Muscle of leg (tissue), 11 donors: ENCODE results near the gene TEX2. TPM values are rescaled to one million over a fixed set of nuclear protein-coding genes. Genes with fewer than 3 reads are reported as not detected.

Experiments
- DNase-seq: peaks from one replicate; pipeline ENCODE4 v3.0.0; 2013
- H3K27ac ChIP-seq: one replicate; pipeline ENCODE4 v1.5.1; 2013; ENCODE audit warnings: mild to moderate bottlenecking, low read length, control low read depth
- H3K27me3 ChIP-seq: one replicate; pipeline ENCODE4 v1.6.1; 2013; ENCODE audit warnings: low read length; ENCODE audit not compliant: control insufficient read depth, insufficient read depth
- H3K36me3 ChIP-seq: one replicate; pipeline ENCODE4 v1.6.1; 2013; ENCODE audit warnings: low read length; ENCODE audit not compliant: control insufficient read depth, insufficient read depth
- H3K4me1 ChIP-seq: one replicate; pipeline ENCODE4 v1.6.1; 2013; ENCODE audit warnings: low read length; ENCODE audit not compliant: control insufficient read depth, insufficient read depth
- H3K4me3 ChIP-seq: one replicate; pipeline ENCODE4 v1.5.1; 2013; ENCODE audit warnings: low read length, control low read depth
- H3K9me3 ChIP-seq: replicated peaks from 2 replicates; pipeline ENCODE4 v1.6.1; 2013; ENCODE audit warnings: low read depth, low read length; ENCODE audit not compliant: control insufficient read depth
- WGBS: methylation state at CpG from one replicate; pipeline ENCODE4 v1.1.5; 2013; ENCODE audit warnings: missing lambda C conversion rate; ENCODE audit not compliant: insufficient coverage; 5-methylcytosine and 5-hydroxymethylcytosine counted together
- polyA plus RNA-seq, 8 donors: library from polyadenylated mRNA; unstranded; fragments of 120-200 nt; gene quantifications; one replicate each; pipeline versions ENCODE4 v1.2.1 to v1.2.3, GENCODE V29; 2013; ENCODE audit warnings: inconsistent platforms in 1 of 8, low replicate concordance in 1 of 8; ENCODE audit not compliant: insufficient read length in 8 of 8, insufficient read depth in 1 of 8
- total RNA-seq: library from RNA; stranded (reverse); fragments of 120-200 nt; gene quantifications from one replicate; pipeline ENCODE4 v1.2.4, GENCODE V29; 2013

The TEX2 gene
- total and polyA plus RNA-seq, 9 donors = 16.1 to 22.5 (median 19.1) TPM

GRCh38 chr17:64131606-64132270, 131.3 kb downstream of the TEX2 start:
- H3K4me1 ChIP-seq = peaks cover 15% of the 10 kb centered on the region
- H3K36me3 ChIP-seq = no peaks in the 10 kb centered on the region
- no peak overlapping the region for H3K4me3 ChIP-seq
- H3K9me3 ChIP-seq = no peaks in the 10 kb centered on the region
- DNase-seq = no peak
- 90% methylated on average over 1 of the region's 5 CpGs for WGBS
- no peaks in the 10 kb centered on the region for H3K27me3 ChIP-seq
- no peak overlapping the region for H3K27ac ChIP-seq

- Histone ChIP-seq H3K4me1 (peaks cover 15% of the 10 kb centered on the region), H3K4me3 (peak overlapping the region; percentile 63), H3K27ac (peak overlapping the region; percentile 87), H3K9me3 (no peaks in the 10 kb centered on the region), H3K36me3 (no peaks in the 10 kb centered on the region), H3K27me3 (no peaks in the 10 kb centered on the region)
- WGBS = 11% methylated on average over 22 of the region's 24 CpGs
- peak; percentile 67 for DNase-seq
Observed at GRCh38 chr17:64130559-64131001, 132.5 kb downstream of the TEX2 start.

GRCh38 chr17:64129765-64130558, 133.1 kb downstream of the TEX2 start, which contains the start of gene ERN1:
Gene ERN1 (minus strand): TSS chr17:64130144. CDS start chr17:64130029, 115 bp downstream.
- no peaks in the 10 kb centered on the region for H3K9me3 ChIP-seq
- peak within 1 kb of the TSS; percentile 63 for H3K4me3 ChIP-seq
- H3K27ac ChIP-seq = peak within 1 kb of the TSS; percentile 87
- under 1% methylated on average over 91 of the region's 98 CpGs for WGBS
- H3K4me1 ChIP-seq = peaks cover 15% of the 10 kb centered on the region
- no peaks in the 10 kb centered on the region for H3K36me3 ChIP-seq
- peak; percentile 97 for DNase-seq
- H3K27me3 ChIP-seq = no peaks in the 10 kb centered on the region

DNA sequence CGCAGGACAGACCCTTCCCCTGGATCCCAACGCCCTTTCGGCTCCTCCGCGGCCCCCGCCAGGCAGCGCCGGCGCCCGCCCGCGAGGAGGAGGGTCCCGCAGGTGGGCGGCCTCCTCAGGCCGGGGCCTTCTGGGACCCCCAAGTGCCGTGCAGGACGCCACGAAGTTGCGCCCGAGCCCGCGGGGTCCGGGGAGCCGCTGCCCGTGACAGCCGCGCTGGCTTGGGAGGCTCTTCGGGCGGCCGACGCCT, 133.6 kb downstream of the TEX2 start:
- Histone ChIP-seq H3K27me3 (no peaks in the 10 kb centered on the region), H3K36me3 (no peaks in the 10 kb centered on the region), H3K9me3 (no peaks in the 10 kb centered on the region), H3K27ac (peak overlapping the region; percentile 72), H3K4me3 (peak overlapping the region; percentile 62), H3K4me1 (peaks cover 15% of the 10 kb centered on the region)
- WGBS = under 1% methylated on average over 31 of the region's 31 CpGs
- DNase-seq = no peak

DNA sequence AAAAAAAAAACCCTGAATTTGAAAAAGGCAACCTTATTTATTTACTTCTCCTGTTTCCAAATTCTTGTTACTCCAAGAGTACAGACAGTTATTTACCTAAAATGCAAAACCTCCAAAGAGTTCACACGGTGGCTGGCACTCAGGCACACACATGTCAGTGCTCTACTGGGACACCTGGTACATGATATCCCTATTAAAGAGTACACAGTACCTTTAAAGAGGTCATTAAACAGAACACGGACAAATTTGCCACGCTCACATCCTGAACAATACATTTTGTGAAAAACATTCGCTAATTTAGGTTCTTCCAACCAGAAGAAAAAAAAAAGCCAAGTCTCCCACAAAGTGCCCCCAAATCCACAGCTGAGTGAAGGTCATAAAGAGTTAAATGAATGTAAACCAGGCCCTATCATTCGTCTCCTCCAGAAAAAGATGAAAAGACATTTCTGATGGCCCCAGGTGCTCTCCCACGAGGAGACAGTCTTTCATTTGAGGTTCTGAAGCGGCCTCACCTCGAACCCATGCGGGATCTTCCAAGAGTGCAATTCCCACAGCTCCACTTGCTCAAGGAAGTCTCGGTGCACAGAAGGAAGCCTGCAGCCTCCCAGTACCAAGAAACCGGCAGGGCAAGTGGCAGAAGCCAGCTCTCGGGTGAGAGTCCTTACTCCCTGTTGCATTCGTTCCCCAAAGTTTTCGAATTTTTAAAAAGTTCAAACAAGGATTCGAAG, 134.1 kb downstream of the TEX2 start:
- no peaks in the 10 kb centered on the region for H3K9me3 ChIP-seq
- no peaks in the 10 kb centered on the region for H3K36me3 ChIP-seq
- H3K27ac ChIP-seq = peak overlapping the region; percentile 72
- peaks cover 15% of the 10 kb centered on the region for H3K4me1 ChIP-seq
- peak overlapping the region; percentile 62 for H3K4me3 ChIP-seq
- 4% methylated on average over 7 of the region's 15 CpGs for WGBS
- peak; percentile 49 for DNase-seq
- H3K27me3 ChIP-seq = no peaks in the 10 kb centered on the region

DNA sequence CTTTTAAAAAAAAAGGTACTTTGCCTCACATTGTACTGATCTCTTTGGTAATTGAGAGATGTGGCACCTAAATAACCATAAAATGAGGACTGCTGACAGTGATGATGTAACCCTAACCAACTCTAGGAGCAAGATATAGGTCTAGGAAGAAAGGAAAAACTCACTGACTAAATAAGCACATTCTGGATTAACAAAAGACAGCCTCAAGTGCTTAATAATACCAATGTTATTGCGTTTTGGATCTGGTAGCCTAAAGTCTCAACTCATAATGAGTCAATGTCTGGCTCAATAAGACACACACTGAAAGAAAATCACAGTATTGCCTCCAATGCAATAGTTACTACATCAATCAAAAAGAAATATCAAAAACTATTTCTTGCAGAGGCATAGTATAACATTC, 136.1 kb downstream of the TEX2 start:
- Histone ChIP-seq H3K36me3 (no peaks in the 10 kb centered on the region), H3K27me3 (no peaks in the 10 kb centered on the region), H3K27ac (no peak overlapping the region), H3K4me3 (no peak overlapping the region), H3K4me1 (peaks cover 15% of the 10 kb centered on the region), H3K9me3 (no peaks in the 10 kb centered on the region)
- no peak for DNase-seq
- WGBS = no CpG with 5 or more reads among the region's 1 CpG

GRCh38 chr17:64125937-64126336, 137.1 kb downstream of the TEX2 start:
- Histone ChIP-seq H3K27ac (no peak overlapping the region), H3K27me3 (no peaks in the 10 kb centered on the region), H3K4me3 (no peak overlapping the region), H3K36me3 (no peaks in the 10 kb centered on the region), H3K4me1 (peaks cover 15% of the 10 kb centered on the region), H3K9me3 (no peaks in the 10 kb centered on the region)
- no peak for DNase-seq
- WGBS = 82% methylated on average over 2 of the region's 3 CpGs

DNA sequence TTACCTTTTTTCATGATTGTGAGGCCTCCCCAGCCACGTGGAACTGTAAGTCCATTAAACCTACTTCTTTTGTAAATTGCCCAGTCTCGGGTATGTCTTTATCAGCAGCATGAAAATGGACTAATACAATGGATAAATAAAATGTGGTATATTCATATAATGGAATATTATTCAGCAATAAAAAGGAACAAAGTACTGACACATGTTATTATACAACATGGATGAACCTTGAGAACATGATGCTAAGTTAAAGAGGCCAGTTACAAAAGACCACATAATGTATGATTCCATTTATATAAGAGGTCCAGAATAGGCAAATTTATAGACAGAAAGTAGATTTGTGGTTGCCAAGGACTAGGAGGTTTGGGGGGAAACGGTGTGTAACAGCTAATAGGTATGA, 138.5 kb downstream of the TEX2 start:
- no peak overlapping the region for H3K4me3 ChIP-seq
- no peak overlapping the region for H3K27ac ChIP-seq
- H3K36me3 ChIP-seq = no peaks in the 10 kb centered on the region
- H3K27me3 ChIP-seq = no peaks in the 10 kb centered on the region
- no peaks in the 10 kb centered on the region for H3K9me3 ChIP-seq
- peaks cover 10% of the 10 kb centered on the region for H3K4me1 ChIP-seq
- no peak for DNase-seq
- WGBS = 78% methylated on average over 1 of the region's 3 CpGs

GRCh38 chr17:64123114-64123513, 139.9 kb downstream of the TEX2 start:
- H3K36me3 ChIP-seq = no peaks in the 10 kb centered on the region
- H3K27ac ChIP-seq = no peak overlapping the region
- H3K4me1 ChIP-seq = peaks cover 11% of the 10 kb centered on the region
- H3K27me3 ChIP-seq = no peaks in the 10 kb centered on the region
- DNase-seq = no peak
- WGBS = 60% methylated on average over 1 of the region's 4 CpGs
- no peak overlapping the region for H3K4me3 ChIP-seq
- H3K9me3 ChIP-seq = no peaks in the 10 kb centered on the region
